ENCODE data around the gene HIBADH. TPM values are rescaled to one million over a fixed set of nuclear protein-coding genes. Genes with fewer than 3 reads are reported as not detected.

HIBADH gene
- 28.0 and 31.0 TPM in 2 replicates for total RNA-seq

GRCh38 chr7:27662490-27663205, at the start of gene HIBADH:
TSS of gene HIBADH (minus strand) at chr7:27662883. CDS start at chr7:27662788, 95 bp downstream.

Other genes with a start within 250 kb of the HIBADH start
- gene TAX1BP1, start 77.3 kb upstream of the HIBADH start, total RNA-seq, result 44.8 and 45.5 TPM in 2 replicates